D721Med (cell line): ENCODE results near the gene TENM4.

Experiments used
- DNase-seq: peaks from one replicate; pipeline ENCODE4 v3.0.0; 2011; ENCODE audit warnings: low spot score; ENCODE audit not compliant: insufficient read length
- FAIRE-seq: peaks from 2 replicates; lab custom pipeline; 2011; peaks lifted over from hg19 to GRCh38; lab: Jason Lieb, UNC
- TF ChIP-seq, protein P1 (sequence below): IDR thresholded peaks from 2 replicates; pipeline ENCODE4 v1.5.1; 2012; ENCODE audit warnings: mild to moderate bottlenecking, control low read depth; ENCODE audit not compliant: insufficient read depth; ENCODE audit errors: missing control alignments

Gene TENM4

DNA sequence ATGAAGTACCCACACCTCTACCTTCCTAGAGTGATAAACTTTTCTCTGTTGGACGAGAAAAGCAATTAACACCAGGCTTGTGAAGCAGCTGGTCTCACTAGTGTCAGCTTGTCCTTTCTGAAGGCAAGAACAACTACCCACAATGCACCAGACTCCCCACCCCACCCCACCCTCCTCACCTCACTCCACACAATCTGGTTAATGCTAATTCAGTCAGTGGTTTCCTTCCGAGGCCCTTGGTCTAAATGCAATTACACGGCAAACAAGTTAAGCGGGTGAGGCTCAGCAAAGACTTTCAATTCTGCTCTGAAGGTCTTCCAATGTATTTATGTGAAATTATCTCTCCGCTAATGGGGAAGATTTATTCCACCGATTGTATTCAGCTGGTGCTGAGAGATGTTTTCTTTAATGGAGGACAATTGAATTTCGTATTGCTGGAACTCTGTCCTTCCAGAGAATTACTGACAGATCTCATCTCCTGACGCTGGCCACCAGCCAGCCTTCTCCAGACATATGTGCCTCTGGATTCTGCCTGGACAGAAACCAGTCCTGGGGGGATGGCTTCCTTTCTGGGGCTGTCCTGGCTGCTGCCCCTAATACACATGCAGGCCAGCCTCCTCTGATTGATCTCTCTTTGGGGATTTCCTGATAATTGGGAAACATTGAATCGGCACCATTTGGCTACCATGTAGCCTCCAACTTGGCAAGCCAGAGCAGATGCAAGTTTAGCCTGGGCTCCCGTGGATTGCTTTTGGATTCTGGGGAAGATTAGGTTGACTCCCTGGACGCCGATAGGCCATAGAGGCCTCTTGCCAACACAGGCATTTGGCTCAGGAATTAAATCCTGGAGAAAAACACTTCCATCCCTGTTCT is 700.4 kb downstream of the TENM4 start:
- FAIRE-seq = no peak
- DNase-seq = no peak
- TF ChIP-seq, protein P1, sequence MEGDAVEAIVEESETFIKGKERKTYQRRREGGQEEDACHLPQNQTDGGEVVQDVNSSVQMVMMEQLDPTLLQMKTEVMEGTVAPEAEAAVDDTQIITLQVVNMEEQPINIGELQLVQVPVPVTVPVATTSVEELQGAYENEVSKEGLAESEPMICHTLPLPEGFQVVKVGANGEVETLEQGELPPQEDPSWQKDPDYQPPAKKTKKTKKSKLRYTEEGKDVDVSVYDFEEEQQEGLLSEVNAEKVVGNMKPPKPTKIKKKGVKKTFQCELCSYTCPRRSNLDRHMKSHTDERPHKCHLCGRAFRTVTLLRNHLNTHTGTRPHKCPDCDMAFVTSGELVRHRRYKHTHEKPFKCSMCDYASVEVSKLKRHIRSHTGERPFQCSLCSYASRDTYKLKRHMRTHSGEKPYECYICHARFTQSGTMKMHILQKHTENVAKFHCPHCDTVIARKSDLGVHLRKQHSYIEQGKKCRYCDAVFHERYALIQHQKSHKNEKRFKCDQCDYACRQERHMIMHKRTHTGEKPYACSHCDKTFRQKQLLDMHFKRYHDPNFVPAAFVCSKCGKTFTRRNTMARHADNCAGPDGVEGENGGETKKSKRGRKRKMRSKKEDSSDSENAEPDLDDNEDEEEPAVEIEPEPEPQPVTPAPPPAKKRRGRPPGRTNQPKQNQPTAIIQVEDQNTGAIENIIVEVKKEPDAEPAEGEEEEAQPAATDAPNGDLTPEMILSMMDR = no peak

DNA sequence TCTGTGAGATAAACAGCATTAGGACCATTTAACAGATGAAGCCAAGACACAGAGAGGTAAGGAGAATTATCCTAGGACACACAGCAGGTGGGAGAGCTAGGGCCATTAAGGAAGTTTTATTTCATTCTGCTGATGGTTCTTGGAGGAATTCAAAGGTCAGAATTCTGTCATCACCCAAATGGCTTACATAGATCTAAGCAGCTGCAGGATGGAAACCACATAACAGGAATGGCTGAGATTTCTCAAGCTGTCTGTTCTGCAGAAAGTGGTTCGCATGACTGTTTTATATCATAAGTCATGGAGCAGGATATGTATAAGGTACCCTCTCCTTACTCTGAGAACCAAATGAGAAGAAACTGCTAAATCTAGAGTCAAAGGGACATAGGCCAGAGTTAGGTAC is 702.9 kb downstream of the TENM4 start:
- TF ChIP-seq, protein P1 = no peak
- FAIRE-seq = no peak
- no peak for DNase-seq

DNA sequence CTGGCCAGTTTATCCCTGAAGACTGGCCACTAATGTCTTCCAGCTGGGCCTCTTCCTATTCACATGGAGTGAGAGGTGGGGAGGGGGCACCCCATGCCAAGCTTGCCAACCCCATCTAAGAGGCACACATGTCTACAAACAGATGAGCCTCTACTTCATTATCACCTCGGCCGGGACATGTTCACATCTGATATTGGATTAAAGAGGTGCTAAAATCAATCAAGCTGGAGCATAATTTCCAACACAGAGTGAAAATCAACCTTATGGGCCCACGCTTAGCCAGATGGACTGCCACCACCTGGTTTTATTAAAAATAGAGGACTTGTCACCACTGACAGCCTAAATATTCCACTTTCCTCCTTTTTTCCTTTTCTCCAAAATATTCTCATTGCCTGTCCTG is 703.5 kb downstream of the TENM4 start:
- no peak for FAIRE-seq
- no peak for DNase-seq
- TF ChIP-seq, protein P1 = no peak

DNA sequence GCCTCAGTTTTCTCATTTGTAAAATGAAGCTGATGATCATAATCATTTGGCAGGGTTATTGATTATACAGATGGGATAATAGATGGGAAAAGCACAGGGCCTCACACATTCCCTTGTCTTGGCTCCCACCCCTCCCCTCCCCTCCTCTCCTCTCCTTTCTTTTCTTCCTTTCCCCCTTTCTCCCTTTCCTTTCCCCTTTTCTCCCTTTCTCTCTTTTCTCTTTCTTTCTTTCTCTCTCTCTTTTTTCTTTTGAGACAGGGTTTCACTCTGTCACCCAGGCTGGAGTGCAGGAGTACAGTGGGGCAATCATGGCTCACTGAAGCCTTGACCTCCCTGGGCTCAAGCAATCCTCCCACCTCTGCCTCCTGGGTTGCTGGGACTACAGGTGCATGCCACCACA is 705.1 kb downstream of the TENM4 start:
- DNase-seq (no peak), FAIRE-seq (no peak)
- TF ChIP-seq, protein P1 = no peak

DNA sequence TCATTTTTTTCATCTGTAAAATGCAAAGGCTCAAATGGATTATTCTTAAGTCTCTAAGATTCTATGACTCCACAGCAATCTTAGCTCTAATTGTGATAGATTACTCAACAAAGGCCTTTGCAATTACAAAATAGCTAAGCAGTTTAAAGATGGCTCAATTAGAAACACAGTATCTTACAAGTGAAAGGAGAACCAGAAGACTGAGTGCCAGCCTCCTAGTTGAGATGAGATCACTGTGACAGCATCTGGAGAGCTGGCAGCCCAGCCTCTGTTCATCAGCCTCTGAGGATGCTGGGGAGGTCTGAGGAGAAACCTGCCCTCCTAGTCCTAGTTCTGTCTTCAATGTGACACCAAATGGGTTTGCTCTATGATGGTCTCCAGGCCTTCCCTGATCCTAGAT is 707.8 kb downstream of the TENM4 start:
- peak; percentile 29 for FAIRE-seq
- DNase-seq = no peak
- TF ChIP-seq, protein P1 = no peak

DNA sequence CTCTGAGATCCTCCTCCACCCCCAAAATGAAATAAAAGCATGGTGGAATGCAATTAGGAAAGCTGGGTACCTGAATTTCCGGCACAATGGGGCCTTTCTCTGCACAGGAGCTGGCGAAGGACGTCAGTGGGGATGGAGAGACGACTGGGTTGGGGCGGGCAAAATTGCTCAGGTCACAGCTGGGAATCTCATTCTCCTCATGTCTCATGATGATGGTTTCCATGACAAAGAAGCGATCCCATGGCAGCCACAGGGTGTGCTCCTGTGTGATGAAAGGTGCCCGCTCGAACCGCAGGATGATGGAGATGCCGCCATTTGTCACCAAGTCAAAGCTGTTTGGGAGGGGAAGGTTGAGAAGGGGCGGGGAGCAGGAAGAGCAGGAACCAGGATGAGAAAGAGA is 708.6 kb downstream of the TENM4 start:
- FAIRE-seq (no peak), DNase-seq (no peak)
- TF ChIP-seq, protein P1 = no peak

DNA sequence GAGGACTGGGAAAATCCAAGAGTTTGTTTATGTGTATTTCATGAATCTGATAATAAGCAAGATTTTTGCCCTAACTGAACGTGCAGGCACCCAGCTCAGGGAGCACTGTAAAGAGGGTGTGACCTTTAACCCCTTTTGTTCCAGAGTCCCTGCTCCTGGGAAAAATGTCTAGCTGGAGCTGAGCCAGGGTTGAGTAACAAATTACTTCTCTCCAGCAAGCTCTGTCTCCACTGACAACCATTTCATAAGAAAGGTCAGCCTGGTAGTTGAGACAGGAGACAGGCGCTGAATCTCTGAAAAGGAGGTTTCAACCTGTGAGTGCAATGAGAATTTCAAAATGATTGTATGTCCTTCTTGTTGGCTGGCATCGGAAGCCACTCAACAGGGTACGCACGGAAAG is 709.8 kb downstream of the TENM4 start:
- no peak for FAIRE-seq
- TF ChIP-seq, protein P1 = no peak
- DNase-seq = no peak
